Muscle of leg (tissue), 11 donors: ENCODE measurements around the gene MRPS24. TPM values are rescaled to one million over a fixed set of nuclear protein-coding genes. Genes with fewer than 3 reads are reported as not detected.

Experiments used
- DNase-seq: peaks from one replicate; pipeline ENCODE4 v3.0.0; 2013
- H3K27ac ChIP-seq: one replicate; pipeline ENCODE4 v1.5.1; 2013; ENCODE audit warnings: mild to moderate bottlenecking, low read length, control low read depth
- H3K27me3 ChIP-seq: one replicate; pipeline ENCODE4 v1.6.1; 2013; ENCODE audit warnings: low read length; ENCODE audit not compliant: control insufficient read depth, insufficient read depth
- H3K36me3 ChIP-seq: one replicate; pipeline ENCODE4 v1.6.1; 2013; ENCODE audit warnings: low read length; ENCODE audit not compliant: control insufficient read depth, insufficient read depth
- H3K4me1 ChIP-seq: one replicate; pipeline ENCODE4 v1.6.1; 2013; ENCODE audit warnings: low read length; ENCODE audit not compliant: control insufficient read depth, insufficient read depth
- H3K4me3 ChIP-seq: one replicate; pipeline ENCODE4 v1.5.1; 2013; ENCODE audit warnings: low read length, control low read depth
- H3K9me3 ChIP-seq: replicated peaks from 2 replicates; pipeline ENCODE4 v1.6.1; 2013; ENCODE audit warnings: low read depth, low read length; ENCODE audit not compliant: control insufficient read depth
- WGBS: methylation state at CpG from one replicate; pipeline ENCODE4 v1.1.5; 2013; ENCODE audit warnings: missing lambda C conversion rate; ENCODE audit not compliant: insufficient coverage; 5-methylcytosine and 5-hydroxymethylcytosine counted together
- polyA plus RNA-seq, 8 donors: library from polyadenylated mRNA; unstranded; fragments of 120-200 nt; gene quantifications; one replicate each; pipeline versions ENCODE4 v1.2.1 to v1.2.3, GENCODE V29; 2013; ENCODE audit warnings: inconsistent platforms in 1 of 8, low replicate concordance in 1 of 8; ENCODE audit not compliant: insufficient read length in 8 of 8, insufficient read depth in 1 of 8
- total RNA-seq: library from RNA; stranded (reverse); fragments of 120-200 nt; gene quantifications from one replicate; pipeline ENCODE4 v1.2.4, GENCODE V29; 2013

The MRPS24 gene
- total and polyA plus RNA-seq, 9 donors: 67.5 to 101 (median 77.3) TPM

GRCh38 chr7:43868681-43869005, 674 bp downstream of the MRPS24 start:
- no peaks in the 10 kb centered on the region for H3K27me3 ChIP-seq
- no peaks in the 10 kb centered on the region for H3K9me3 ChIP-seq
- WGBS: 4% methylated on average over 6 of the region's 6 CpGs
- peak overlapping the region; percentile 84 for H3K4me3 ChIP-seq
- no peak for DNase-seq
- peaks cover 11% of the 10 kb centered on the region for H3K36me3 ChIP-seq
- H3K27ac ChIP-seq: peak overlapping the region; percentile 97
- peaks cover 25% of the 10 kb centered on the region for H3K4me1 ChIP-seq

- H3K9me3 ChIP-seq: no peaks in the 10 kb centered on the region
- peaks cover 23% of the 10 kb centered on the region for H3K4me1 ChIP-seq
- DNase-seq: no peak
- WGBS: 60% methylated on average over 1 of the region's 7 CpGs
- no peak overlapping the region for H3K27ac ChIP-seq
- H3K36me3 ChIP-seq: peaks cover 11% of the 10 kb centered on the region
- H3K4me3 ChIP-seq: no peak overlapping the region
- H3K27me3 ChIP-seq: no peaks in the 10 kb centered on the region
Measured at GRCh38 chr7:43868181-43868580, 1.1 kb downstream of the MRPS24 start.

DNA sequence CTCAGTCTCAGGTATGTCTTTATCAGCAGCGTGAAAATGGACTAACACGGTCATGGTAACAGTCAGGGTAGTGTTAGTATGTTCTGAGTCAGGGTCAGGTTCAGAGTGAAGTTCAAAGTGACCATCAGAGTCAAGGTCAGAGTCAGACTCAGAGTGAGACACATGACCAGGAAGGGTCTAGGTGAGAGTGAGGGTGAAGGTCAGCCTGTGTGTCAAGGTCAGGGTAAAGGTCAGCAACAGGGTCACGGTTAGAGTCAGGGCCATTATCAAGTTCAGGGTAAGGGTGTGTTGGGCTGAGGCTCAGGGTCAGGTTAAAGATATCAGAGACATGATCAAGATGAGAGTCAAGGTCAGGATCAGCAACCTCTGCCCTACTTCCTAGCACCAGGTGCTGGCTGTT, 4.0 kb downstream of the MRPS24 start:
- no peak for DNase-seq
- peaks cover 10% of the 10 kb centered on the region for H3K4me1 ChIP-seq
- H3K27ac ChIP-seq: no peak overlapping the region
- WGBS: 100% methylated on average over 3 of the region's 3 CpGs
- no peak overlapping the region for H3K4me3 ChIP-seq
- H3K36me3 ChIP-seq: peaks cover 11% of the 10 kb centered on the region
- H3K9me3 ChIP-seq: no peaks in the 10 kb centered on the region
- H3K27me3 ChIP-seq: no peaks in the 10 kb centered on the region

GRCh38 chr7:43864126-43864525, 5.2 kb downstream of the MRPS24 start:
- no peak overlapping the region for H3K4me3 ChIP-seq
- no peaks in the 10 kb centered on the region for H3K9me3 ChIP-seq
- no peak overlapping the region for H3K27ac ChIP-seq
- H3K27me3 ChIP-seq: no peaks in the 10 kb centered on the region
- no peak for DNase-seq
- 100% methylated on average over 1 of the region's 8 CpGs for WGBS
- peaks cover 11% of the 10 kb centered on the region for H3K36me3 ChIP-seq
- H3K4me1 ChIP-seq: peaks cover 2% of the 10 kb centered on the region

DNA sequence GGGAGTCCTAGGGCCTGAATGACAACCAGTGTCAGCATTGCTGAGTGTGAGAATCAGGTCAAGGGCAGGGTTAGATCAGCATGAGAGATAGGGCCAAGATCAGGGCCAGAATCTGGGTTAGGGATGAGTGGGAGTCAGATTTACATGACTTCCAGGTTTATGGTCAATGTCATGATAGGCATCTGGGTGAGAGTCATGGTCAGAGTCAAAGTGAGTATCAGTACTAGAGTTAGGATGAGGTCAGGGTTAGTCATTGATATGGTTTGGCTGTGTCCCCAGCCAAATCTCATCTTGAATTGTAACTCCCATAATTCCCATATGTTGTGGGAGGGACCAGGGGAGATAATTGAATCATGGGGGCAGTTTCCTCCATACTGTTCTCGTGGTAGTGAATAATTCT, 12.3 kb downstream of the MRPS24 start:
- Histone ChIP-seq H3K4me3 (no peak overlapping the region), H3K36me3 (no peaks in the 10 kb centered on the region), H3K4me1 (no peaks in the 10 kb centered on the region), H3K27me3 (no peaks in the 10 kb centered on the region), H3K9me3 (no peaks in the 10 kb centered on the region), H3K27ac (no peak overlapping the region)
- no CpG with 5 or more reads among the region's 1 CpG for WGBS
- no peak for DNase-seq

GRCh38 chr7:43856316-43856715, 13.0 kb downstream of the MRPS24 start:
- H3K9me3 ChIP-seq: no peaks in the 10 kb centered on the region
- DNase-seq: no peak
- no peak overlapping the region for H3K4me3 ChIP-seq
- H3K27ac ChIP-seq: no peak overlapping the region
- 95% methylated on average over 4 of the region's 4 CpGs for WGBS
- H3K36me3 ChIP-seq: no peaks in the 10 kb centered on the region
- no peaks in the 10 kb centered on the region for H3K4me1 ChIP-seq
- H3K27me3 ChIP-seq: no peaks in the 10 kb centered on the region

DNA sequence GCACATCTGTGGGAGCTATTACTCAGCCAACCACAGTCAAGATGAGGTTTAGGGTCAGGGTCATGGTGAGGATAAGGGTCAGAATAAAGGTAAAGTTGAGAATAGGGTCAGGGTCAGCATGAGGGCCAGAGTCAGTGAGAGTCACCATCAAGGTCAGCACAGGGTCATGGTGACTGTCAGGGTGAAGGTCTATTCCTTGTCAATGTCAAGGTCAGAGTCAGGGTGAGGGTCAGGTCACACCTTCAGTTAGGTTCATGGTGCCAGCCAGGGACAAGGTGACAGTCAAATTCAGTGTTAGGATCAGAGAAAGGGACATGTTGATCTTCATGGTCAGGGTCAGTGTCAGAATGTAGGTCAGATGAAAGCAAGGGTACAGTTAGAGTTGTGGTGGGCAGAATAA, 14.1 kb downstream of the MRPS24 start:
- Histone ChIP-seq H3K27me3 (no peaks in the 10 kb centered on the region), H3K9me3 (no peaks in the 10 kb centered on the region), H3K4me3 (no peak overlapping the region)

DNA sequence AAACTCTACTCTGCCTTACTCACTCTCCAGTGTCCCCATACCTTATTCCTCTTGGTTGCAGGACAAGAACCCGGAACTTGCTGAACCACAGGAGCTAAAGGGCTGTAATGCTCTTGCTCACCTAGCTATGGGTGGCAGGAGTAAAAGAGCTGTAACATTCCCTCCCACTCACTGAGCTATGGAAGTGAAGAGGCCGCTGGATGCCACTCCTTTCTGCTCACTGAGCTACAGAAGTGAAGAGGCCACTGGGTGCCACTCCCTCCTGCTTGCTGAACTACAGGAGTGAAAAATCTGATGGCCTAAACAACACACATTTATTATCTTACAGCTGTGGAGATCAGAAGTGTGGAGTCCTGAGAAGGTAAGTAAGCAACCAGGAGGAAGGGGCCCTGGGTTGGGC, 17.5 kb downstream of the MRPS24 start:
- no peaks in the 10 kb centered on the region for H3K4me1 ChIP-seq
- no peak overlapping the region for H3K4me3 ChIP-seq
- H3K27ac ChIP-seq: no peak overlapping the region
- no peak for DNase-seq
- WGBS: no CpG with 5 or more reads among the region's 2 CpGs
- no peaks in the 10 kb centered on the region for H3K36me3 ChIP-seq
- no peaks in the 10 kb centered on the region for H3K27me3 ChIP-seq
- no peaks in the 10 kb centered on the region for H3K9me3 ChIP-seq

More for the DNA sequence above, 14.1 kb downstream of the MRPS24 start:
- H3K36me3 ChIP-seq: no peaks in the 10 kb centered on the region
- no peaks in the 10 kb centered on the region for H3K4me1 ChIP-seq
- H3K27ac ChIP-seq: no peak overlapping the region
- no peak for DNase-seq

- WGBS: 100% methylated on average over 2 of the region's 5 CpGs
- DNase-seq: no peak
- H3K4me3 ChIP-seq: no peak overlapping the region
- H3K27ac ChIP-seq: no peak overlapping the region
- no peaks in the 10 kb centered on the region for H3K4me1 ChIP-seq
- no peaks in the 10 kb centered on the region for H3K27me3 ChIP-seq
- no peaks in the 10 kb centered on the region for H3K9me3 ChIP-seq
- H3K36me3 ChIP-seq: no peaks in the 10 kb centered on the region
Measured at GRCh38 chr7:43850348-43851116, 18.8 kb downstream of the MRPS24 start.

GRCh38 chr7:43849047-43849446, 20.3 kb downstream of the MRPS24 start:
- Histone ChIP-seq H3K27me3 (no peaks in the 10 kb centered on the region), H3K36me3 (no peaks in the 10 kb centered on the region), H3K4me1 (no peaks in the 10 kb centered on the region), H3K9me3 (no peaks in the 10 kb centered on the region), H3K4me3 (no peak overlapping the region), H3K27ac (no peak overlapping the region)
- WGBS: 38% methylated on average over 1 of the region's 2 CpGs
- no peak for DNase-seq

GRCh38 chr7:43847496-43847895, 21.8 kb downstream of the MRPS24 start:
- WGBS: 46% methylated on average over 2 of the region's 4 CpGs
- Histone ChIP-seq H3K4me1 (no peaks in the 10 kb centered on the region), H3K9me3 (no peaks in the 10 kb centered on the region), H3K4me3 (no peak overlapping the region), H3K36me3 (no peaks in the 10 kb centered on the region), H3K27ac (no peak overlapping the region), H3K27me3 (no peaks in the 10 kb centered on the region)
- no peak for DNase-seq
